Calu3 (cell line): ENCODE data around the gene SMOC1. TPM values are rescaled to one million over a fixed set of nuclear protein-coding genes. Genes with fewer than 3 reads are reported as not detected.

Source experiments
- BruUV-seq: library from RNA; stranded (reverse); fragments of 400-500 nt; replicated peaks from 2 replicates; lab custom pipeline; 2021; lab: Mats Ljungman, UMichigan
- CTCF ChIA-PET: fragments of 300-600 bp; sonication (Branson Sonifier 250); formaldehyde crosslinking; loops from one replicate; lab custom pipeline; 2022; ENCODE audit warnings: antibody characterized with exemption; lab: Charles Lee
- DNase-seq: peaks from one replicate; pipeline ENCODE4 v3.0.0; 2022
- H3K27ac Mint-ChIP-seq: one replicate; pipeline ENCODE4 v1.8.0; 2022; ENCODE audit warnings: mixed read lengths; ENCODE audit not compliant: unreplicated experiment
- H3K27me3 Mint-ChIP-seq: one replicate; pipeline ENCODE4 v1.8.0; 2022; ENCODE audit warnings: mixed read lengths; ENCODE audit not compliant: unreplicated experiment
- H3K36me3 Mint-ChIP-seq: one replicate; pipeline ENCODE4 v1.8.0; 2022; ENCODE audit warnings: mild to moderate bottlenecking, moderate library complexity, mixed read lengths; ENCODE audit not compliant: insufficient read depth, unreplicated experiment
- H3K4me1 Mint-ChIP-seq: one replicate; pipeline ENCODE4 v1.8.0; 2022; ENCODE audit warnings: mild to moderate bottlenecking, low read depth, mixed read lengths; ENCODE audit not compliant: unreplicated experiment
- H3K4me3 Mint-ChIP-seq: one replicate; pipeline ENCODE4 v1.8.0; 2022; ENCODE audit warnings: mild to moderate bottlenecking, low read depth, moderate library complexity, mixed read lengths; ENCODE audit not compliant: unreplicated experiment
- H3K9me3 Mint-ChIP-seq: one replicate; pipeline ENCODE4 v1.8.0; 2022; ENCODE audit warnings: low read depth, mixed read lengths; ENCODE audit not compliant: unreplicated experiment
- intact Hi-C: fragments of 100-400 bp; cut with micrococcal nuclease; formaldehyde crosslinking; loops from one replicate; pipeline ENCODE4 v1.10.0; 2022; ENCODE audit not compliant: unreplicated experiment
- total RNA-seq: library from RNA; stranded (reverse); gene quantifications from 2 replicates; pipeline ENCODE4 v1.2.3, GENCODE V29; 2022
- TF ChIP-seq, protein P1 (sequence below): fragments of 200-600 bp; IDR thresholded peaks from one replicate; pipeline ENCODE4 v1.8.0; 2022; ENCODE audit warnings: antibody characterized with exemption; ENCODE audit not compliant: unreplicated experiment

Gene SMOC1
- total RNA-seq, 1 experiment from 2014 or later = 39.6 TPM

DNA sequence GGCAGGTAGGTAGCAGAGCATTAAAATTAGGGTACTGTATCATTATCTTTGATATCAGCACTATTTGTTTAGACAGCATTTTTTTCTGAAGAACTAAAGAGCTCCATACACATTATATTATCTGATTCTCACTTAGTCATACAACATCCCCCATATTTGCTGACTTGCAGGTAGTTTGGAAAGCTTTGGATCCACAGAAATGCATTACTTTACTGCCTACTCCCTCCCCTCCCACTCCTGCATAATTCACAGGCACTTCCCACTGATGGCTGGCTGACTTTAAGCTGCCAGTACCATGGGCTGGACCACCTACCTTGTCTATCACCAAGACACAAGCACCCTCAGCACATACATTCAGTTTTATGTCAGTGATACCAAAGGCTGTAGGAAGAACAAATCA, 199.1 kb downstream of the SMOC1 start:
- CTCF ChIA-PET = no interaction called here
- H3K36me3 Mint-ChIP-seq = peaks cover 5% of the 10 kb centered on the region
- BruUV-seq = no TSS peak
- peaks cover 10% of the 10 kb centered on the region for H3K4me1 Mint-ChIP-seq
- H3K4me3 Mint-ChIP-seq = no peak overlapping the region
- intact Hi-C loops = no loop called here
- TF ChIP-seq, protein P1, sequence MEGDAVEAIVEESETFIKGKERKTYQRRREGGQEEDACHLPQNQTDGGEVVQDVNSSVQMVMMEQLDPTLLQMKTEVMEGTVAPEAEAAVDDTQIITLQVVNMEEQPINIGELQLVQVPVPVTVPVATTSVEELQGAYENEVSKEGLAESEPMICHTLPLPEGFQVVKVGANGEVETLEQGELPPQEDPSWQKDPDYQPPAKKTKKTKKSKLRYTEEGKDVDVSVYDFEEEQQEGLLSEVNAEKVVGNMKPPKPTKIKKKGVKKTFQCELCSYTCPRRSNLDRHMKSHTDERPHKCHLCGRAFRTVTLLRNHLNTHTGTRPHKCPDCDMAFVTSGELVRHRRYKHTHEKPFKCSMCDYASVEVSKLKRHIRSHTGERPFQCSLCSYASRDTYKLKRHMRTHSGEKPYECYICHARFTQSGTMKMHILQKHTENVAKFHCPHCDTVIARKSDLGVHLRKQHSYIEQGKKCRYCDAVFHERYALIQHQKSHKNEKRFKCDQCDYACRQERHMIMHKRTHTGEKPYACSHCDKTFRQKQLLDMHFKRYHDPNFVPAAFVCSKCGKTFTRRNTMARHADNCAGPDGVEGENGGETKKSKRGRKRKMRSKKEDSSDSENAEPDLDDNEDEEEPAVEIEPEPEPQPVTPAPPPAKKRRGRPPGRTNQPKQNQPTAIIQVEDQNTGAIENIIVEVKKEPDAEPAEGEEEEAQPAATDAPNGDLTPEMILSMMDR = no peak
- no peaks in the 10 kb centered on the region for H3K9me3 Mint-ChIP-seq
- no peak overlapping the region for H3K27ac Mint-ChIP-seq
- DNase-seq = no peak
- H3K27me3 Mint-ChIP-seq = peaks cover 74% of the 10 kb centered on the region

DNA sequence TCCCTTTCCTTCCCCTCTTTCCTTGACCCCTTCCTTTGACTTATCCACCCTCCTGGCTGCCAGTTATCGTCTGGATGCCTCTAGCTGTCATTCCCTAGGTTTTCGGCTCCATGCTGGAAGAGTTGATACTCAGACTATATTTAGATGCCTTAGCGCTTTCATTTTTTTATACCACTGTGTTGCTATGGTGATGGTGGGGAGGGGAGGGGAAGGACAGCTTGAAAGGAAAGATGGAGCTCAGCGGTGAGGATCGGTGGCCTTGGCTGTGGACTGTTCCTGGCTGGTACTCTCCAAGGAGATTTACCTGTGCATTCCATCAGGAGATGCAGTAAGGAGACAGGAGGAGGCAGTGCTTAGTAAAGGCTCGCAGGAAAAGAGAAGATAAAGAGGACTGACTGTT, 200.9 kb downstream of the SMOC1 start:
- no peak for DNase-seq

More for the DNA sequence above, 200.9 kb downstream of the SMOC1 start:
- H3K4me3 Mint-ChIP-seq = no peak overlapping the region
- no peaks in the 10 kb centered on the region for H3K9me3 Mint-ChIP-seq
- H3K4me1 Mint-ChIP-seq = peaks cover 10% of the 10 kb centered on the region
- CTCF ChIA-PET = no interaction called here
- no peak overlapping the region for H3K27ac Mint-ChIP-seq
- H3K36me3 Mint-ChIP-seq = no peaks in the 10 kb centered on the region
- no TSS peak for BruUV-seq
- peaks cover 88% of the 10 kb centered on the region for H3K27me3 Mint-ChIP-seq
- intact Hi-C loops = no loop called here
- TF ChIP-seq, protein P1 = no peak

Other genes starting within 250 kb of the SMOC1 start
- gene SRSF5, start 112.3 kb upstream of the SMOC1 start, total RNA-seq = 253 and 256 TPM in 2 replicates
- not detected in 2 replicates for gene SLC10A1, start 82.2 kb upstream of the SMOC1 start, total RNA-seq